ENCODE measurements around the gene NT5DC2.

NT5DC2 gene

DNA sequence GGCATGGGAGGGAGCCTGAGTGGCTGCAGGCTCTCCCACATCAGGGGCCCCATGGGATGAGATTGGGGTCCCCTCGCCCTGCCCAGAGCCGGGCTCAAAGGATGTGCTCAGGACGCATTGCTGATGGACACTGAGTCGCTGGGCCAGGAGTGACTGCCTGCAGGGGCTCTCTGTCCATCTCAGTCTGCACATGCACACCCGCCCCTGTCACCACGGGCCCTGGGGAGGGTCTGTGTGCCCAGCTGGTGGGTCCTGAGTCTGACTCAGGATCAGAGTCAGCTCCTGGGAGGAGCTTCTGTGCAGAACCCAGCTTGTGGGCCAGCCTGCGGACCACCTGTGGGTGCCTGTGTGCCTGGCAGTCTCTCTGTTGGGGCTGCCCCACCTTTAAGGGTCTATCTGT, 20.4 kb downstream of the NT5DC2 start:
- H3K4me3 ChIP-seq (ENCODE audit: low read depth, low read length), result no peak overlapping the region
- TF ChIP-seq, protein P1, sequence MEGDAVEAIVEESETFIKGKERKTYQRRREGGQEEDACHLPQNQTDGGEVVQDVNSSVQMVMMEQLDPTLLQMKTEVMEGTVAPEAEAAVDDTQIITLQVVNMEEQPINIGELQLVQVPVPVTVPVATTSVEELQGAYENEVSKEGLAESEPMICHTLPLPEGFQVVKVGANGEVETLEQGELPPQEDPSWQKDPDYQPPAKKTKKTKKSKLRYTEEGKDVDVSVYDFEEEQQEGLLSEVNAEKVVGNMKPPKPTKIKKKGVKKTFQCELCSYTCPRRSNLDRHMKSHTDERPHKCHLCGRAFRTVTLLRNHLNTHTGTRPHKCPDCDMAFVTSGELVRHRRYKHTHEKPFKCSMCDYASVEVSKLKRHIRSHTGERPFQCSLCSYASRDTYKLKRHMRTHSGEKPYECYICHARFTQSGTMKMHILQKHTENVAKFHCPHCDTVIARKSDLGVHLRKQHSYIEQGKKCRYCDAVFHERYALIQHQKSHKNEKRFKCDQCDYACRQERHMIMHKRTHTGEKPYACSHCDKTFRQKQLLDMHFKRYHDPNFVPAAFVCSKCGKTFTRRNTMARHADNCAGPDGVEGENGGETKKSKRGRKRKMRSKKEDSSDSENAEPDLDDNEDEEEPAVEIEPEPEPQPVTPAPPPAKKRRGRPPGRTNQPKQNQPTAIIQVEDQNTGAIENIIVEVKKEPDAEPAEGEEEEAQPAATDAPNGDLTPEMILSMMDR (IDR thresholded peaks at IDR 0.05; ENCODE audit: borderline replicate concordance, insufficient read depth, low read depth, low read length), result no peak

GRCh38 chr3:52512727-52513126, 20.9 kb downstream of the NT5DC2 start:
- TF ChIP-seq, protein P1 (IDR thresholded peaks at IDR 0.05; ENCODE audit: borderline replicate concordance, insufficient read depth, low read depth, low read length), result no peak
- H3K4me3 ChIP-seq (ENCODE audit: low read depth, low read length), result no peak overlapping the region

DNA sequence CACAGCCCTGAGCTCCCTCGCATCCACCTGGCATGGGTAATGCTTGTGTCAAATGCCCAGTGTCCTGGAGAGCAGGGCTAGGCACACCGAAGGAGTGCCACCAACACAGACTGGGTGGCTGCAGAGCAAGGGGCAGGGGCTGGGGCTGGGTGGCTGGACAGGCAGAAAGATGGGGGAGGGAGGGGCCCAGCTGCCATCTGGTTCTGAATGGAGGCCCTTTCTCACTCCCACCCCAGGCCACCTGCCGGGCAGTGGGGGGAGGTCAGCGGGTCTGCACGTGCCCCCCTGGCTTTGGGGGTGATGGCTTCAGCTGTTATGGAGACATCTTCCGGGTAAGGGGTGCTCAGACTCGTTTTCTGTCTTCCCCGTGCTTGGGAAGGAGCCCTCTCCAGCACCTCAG, 21.6 kb downstream of the NT5DC2 start:
- no peak overlapping the region for H3K4me3 ChIP-seq (ENCODE audit: low read depth, low read length)
- TF ChIP-seq, protein P1 (IDR thresholded peaks at IDR 0.05; ENCODE audit: borderline replicate concordance, insufficient read depth, low read depth, low read length), result no peak

DNA sequence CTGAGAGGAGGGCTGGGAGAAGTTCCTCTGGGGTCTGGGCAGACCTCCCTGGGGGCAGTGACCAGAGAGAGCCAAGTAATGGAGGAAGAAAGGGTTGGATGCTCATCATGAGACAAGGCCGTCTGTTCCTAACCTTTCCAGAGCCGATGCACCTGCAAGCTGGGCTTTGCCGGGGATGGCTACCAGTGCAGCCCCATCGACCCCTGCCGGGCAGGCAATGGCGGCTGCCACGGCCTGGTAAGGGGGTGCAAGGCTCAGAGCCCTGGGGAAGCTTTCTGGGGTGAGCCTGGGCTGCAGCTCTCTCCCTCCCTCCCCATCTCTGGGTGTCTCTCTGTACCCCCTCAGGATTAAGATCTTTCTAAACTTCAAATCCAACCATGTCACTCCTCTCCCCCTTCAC, 22.1 kb downstream of the NT5DC2 start:
- H3K4me3 ChIP-seq (ENCODE audit: low read depth, low read length), result no peak overlapping the region
- TF ChIP-seq, protein P1 (IDR thresholded peaks at IDR 0.05; ENCODE audit: borderline replicate concordance, insufficient read depth, low read depth, low read length), result no peak

DNA sequence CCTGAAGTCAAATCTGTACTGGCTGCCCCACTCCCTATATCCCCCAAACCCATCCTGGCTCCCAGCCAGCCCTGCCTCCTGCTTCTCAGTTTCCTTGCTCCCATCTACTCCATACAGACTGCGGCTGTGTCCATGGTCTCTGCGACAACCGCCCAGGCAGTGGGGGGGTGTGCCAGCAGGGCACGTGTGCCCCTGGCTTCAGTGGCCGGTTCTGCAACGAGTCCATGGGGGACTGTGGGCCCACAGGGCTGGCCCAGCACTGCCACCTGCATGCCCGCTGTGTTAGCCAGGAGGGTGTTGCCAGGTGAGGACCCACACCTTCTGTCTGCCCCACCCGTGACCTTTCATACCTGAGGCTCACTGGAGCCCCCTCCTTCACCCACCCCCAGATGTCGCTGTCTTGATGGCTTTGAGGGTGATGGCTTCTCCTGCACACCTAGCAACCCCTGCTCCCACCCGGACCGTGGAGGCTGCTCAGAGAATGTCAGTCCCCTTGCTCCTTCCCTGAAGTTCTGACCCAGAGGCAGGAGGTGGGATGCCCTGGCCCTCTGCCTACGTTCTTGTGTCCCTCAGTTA, 23.8 kb downstream of the NT5DC2 start:
- TF ChIP-seq, protein P1 (IDR thresholded peaks at IDR 0.05; ENCODE audit: borderline replicate concordance, insufficient read depth, low read depth, low read length), result 0 out of 2 replicates have a peak, but pooled peaks have one; percentile 21
- H3K4me3 ChIP-seq (ENCODE audit: low read depth, low read length), result no peak overlapping the region

DNA sequence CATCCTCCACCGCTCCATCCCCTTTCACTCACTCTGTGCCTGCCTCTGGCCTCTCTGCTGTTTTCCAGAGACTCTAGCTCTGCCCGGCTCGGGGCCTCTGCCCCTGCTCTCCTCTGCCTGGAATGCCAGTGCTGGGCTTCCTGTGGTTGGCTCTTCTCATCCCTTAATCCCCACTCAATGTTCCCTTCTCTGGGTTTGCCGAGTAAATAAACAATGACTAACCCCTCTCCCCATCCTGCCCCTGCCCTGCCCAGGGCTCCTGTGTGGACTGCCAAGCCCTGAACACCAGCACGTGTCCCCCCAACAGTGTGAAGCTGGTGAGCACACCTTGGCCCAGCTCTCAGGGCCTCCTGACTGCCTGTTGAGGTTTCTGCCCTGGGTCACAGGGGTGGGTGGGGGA, 26.3 kb downstream of the NT5DC2 start:
- TF ChIP-seq, protein P1 (IDR thresholded peaks at IDR 0.05; ENCODE audit: borderline replicate concordance, insufficient read depth, low read depth, low read length), result no peak
- H3K4me3 ChIP-seq (ENCODE audit: low read depth, low read length), result no peak overlapping the region

GRCh38 chr3:52506266-52506966, 27.2 kb downstream of the NT5DC2 start:
- H3K4me3 ChIP-seq (ENCODE audit: low read depth, low read length), result no peak overlapping the region
- TF ChIP-seq, protein P1 (IDR thresholded peaks at IDR 0.05; ENCODE audit: borderline replicate concordance, insufficient read depth, low read depth, low read length), result no peak

Measured in GM12875 (cell line).